A549 (cell line): ENCODE measurements around the gene ADGRB2.

Experiments
- BCL3 ChIP-seq: fragments of >200 bp; sonication (Bioruptor Twin); formaldehyde crosslinking; IDR thresholded peaks from 3 replicates; pipeline ENCODE4 v1.6.1; 2016
- CHD2 ChIP-seq: fragments of 150-350 bp; IDR thresholded peaks from 2 replicates; pipeline ENCODE4 v1.6.1; 2014; ENCODE audit warnings: low read length; ENCODE audit not compliant: partially characterized antibody
- CTCF ChIP-seq: fragments of >200 bp; sonication (Bioruptor Twin); formaldehyde crosslinking; IDR thresholded peaks from 3 replicates; pipeline ENCODE4 v1.5.1; 2016
- EP300 ChIP-seq, 2 experiments: fragments of >200 bp; sonication (Bioruptor Twin); formaldehyde crosslinking; IDR thresholded peaks; 2 replicates in 1 of 2; 3 replicates in 1 of 2; pipeline ENCODE4 v1.6.1; 2016 to 2017
- JUN ChIP-seq, 2 experiments: fragments of >200 bp; sonication (Bioruptor Twin); formaldehyde crosslinking; IDR thresholded peaks; 2 replicates in 1 of 2; 3 replicates in 1 of 2; pipeline ENCODE4 v1.6.1; 2016 to 2017
- KDM1A ChIP-seq: fragments of 200-600 bp; sonication (generic); IDR thresholded peaks from 2 replicates; pipeline ENCODE4 v1.6.1; 2016; ENCODE audit warnings: low read depth, mild to moderate bottlenecking
- MYC ChIP-seq: IDR thresholded peaks from 2 replicates; pipeline ENCODE4 v1.6.1; 2012; ENCODE audit warnings: mild to moderate bottlenecking, inconsistent platforms, low read length, improper control_type of control experiment, borderline replicate concordance
- POLR2A ChIP-seq: IDR thresholded peaks from 2 replicates; pipeline ENCODE4 v1.6.1; 2012; ENCODE audit warnings: mild to moderate bottlenecking, low read length
- RARB ChIP-seq: fragments of 250-450 bp; sonication (Bioruptor Pico); IDR thresholded peaks from 2 replicates; pipeline ENCODE4 v1.8.0; 2021; ENCODE audit warnings: mild to moderate bottlenecking, moderate library complexity
- REST ChIP-seq: fragments of 200-600 bp; sonication (generic); IDR thresholded peaks from 2 replicates; pipeline ENCODE4 v1.6.1; 2016; ENCODE audit warnings: antibody characterized with exemption, mild to moderate bottlenecking, moderate library complexity
- RFX5 ChIP-seq: fragments of 450-650 bp; IDR thresholded peaks from 2 replicates; pipeline ENCODE4 v1.7.1; 2014; ENCODE audit warnings: antibody characterized with exemption, mild to moderate bottlenecking, moderate library complexity

GRCh38 chr1:31679091-31679490 lies 85.0 kb downstream of the ADGRB2 start:
- TF ChIP-seq CTCF (no peak), JUN (IDR thresholded peaks at IDR 0.05) (no peak), POLR2A (no peak), MYC (no peak), REST (no peak), RARB (CRISPR knock-in tag) (no peak), KDM1A (no peak), CHD2 (no peak), BCL3 (no peak), EP300 (IDR thresholded peaks at IDR 0.05) (no peak), RFX5 (no peak)
